Body of pancreas (tissue), 4 donors: ENCODE results near the gene ASMTL.
A peak's percentile ranks its signal among the peaks of the same experiment; 100 is the strongest.

Experiments used
- CTCF ChIP-seq, 7 experiments: fragments of 450-650 bp in 4 of 7; fragments of 200-600 bp in 3 of 7; sonication (generic) in 3 of 7; IDR thresholded peaks; one replicate each; pipeline ENCODE4 v1.5.1; 2016 to 2019; ENCODE audit warnings: antibody characterized with exemption in 7 of 7
- POLR2A ChIP-seq, 3 donors: fragments of 450-650 bp; IDR thresholded peaks; one replicate each; pipeline ENCODE4 v1.6.1; 2016; ENCODE audit warnings: antibody characterized with exemption in 3 of 3, mild to moderate bottlenecking in 2 of 3

GRCh38 chrX:1453951-1454785 lies 1.5 kb upstream of the ASMTL start:
- TF ChIP-seq POLR2A (IDR thresholded peaks at IDR 0.05) (no peak), CTCF (IDR thresholded peaks at IDR 0.05) (peak; percentile 80 to 98 (median 90))
